Eye (tissue), 1 donor: ENCODE measurements around the gene MBD3.
"Not testable (repeated sequence)": the region's sequence is repeated elsewhere in the genome, so short reads cannot be mapped to it uniquely, and the experiment has no call there.

Experiments
- DNase-seq: peaks from one replicate; pipeline ENCODE4 v3.0.0-alpha.2; 2015

MBD3 gene

DNA sequence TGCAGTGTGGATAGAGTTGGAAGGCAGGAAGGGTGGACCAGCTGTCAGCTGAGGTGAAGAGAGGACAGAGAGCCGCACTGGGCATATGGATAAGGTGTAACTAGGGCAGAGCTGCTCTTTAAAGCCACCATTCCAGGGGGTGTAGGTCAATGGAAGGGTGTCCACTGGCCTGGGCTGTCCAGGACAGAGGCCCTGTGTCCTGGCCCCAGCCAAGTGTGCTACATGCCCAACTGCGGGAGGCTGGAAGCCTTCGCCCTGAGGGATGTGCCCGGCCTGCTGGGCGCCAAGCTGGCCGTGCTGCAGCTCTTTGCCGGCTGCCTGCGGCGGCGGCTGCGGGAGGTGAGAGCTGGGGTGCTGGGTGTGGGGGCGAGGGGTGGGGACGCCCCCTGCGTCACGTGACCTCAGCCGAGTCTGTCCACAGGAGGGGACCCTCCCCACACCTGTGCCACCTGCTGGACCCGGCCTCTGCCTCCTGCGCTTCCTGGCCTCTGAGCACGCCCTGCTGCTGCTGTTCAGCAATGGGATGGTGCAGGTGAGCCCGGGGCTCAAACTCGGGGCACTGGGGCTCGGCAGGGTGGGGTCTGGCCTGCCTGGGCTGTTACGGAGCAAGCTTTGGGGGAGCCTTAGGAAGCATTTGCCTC is 59.0 kb downstream of the MBD3 start:
- DNase-seq = no peak

DNA sequence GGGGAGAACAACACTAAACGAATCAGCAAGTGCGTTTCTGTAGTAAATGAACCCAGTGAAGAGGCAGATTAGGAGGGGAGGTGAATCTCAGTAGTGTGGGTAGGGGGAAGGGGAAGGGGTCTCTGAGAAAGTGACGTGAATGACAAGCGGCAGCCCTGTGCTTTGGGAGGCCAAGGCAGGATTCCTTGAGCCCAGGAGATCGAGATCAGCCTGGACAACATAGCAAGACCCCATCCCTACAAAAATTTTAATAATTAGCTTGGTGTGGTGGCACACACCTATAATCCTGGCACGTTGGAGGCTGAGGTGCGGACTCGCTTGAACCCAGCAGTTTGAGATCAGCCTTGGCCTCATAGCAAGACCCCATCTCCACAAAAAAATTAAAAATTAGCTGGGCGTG is 60.7 kb downstream of the MBD3 start:
- DNase-seq = no peak

DNA sequence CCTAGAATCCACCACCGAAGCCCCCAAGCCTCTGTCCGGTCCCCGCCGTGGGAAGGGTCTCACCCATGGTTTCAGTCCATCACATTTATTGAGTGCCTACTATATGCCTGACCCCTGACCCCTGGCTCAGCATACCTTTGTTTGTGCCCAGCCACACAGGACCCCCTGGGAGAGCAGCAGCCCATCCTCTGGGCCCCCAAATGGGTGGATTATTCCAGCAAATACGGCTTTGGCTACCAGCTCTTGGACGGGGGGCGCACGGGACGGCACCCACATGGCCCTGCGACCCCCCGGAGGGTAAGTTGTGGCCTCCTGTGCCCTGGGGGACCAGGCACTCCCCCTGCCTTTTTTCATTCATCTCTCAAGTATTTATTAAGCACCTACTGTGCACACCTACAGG is 61.1 kb downstream of the MBD3 start:
- DNase-seq = no peak

DNA sequence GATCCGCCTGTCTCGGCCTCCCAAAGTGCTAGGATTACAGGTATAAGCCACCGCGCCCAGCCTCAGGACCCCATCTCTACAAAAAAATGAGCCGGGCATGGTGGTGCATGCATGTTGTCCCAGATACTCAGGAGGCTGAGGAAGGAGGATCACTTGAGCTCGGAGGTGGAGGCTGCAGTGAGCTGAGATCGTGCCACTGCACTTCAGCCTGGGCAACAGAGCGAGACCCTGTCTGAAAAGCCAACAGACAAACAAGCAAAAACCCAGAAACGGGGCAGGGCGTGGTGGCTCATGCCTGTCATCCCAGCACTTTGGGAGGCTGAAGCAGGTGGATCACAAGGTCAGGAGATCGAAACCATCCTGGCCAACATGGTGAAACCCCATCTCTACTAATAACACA is 61.8 kb downstream of the MBD3 start:
- not testable (repeated sequence) for DNase-seq

DNA sequence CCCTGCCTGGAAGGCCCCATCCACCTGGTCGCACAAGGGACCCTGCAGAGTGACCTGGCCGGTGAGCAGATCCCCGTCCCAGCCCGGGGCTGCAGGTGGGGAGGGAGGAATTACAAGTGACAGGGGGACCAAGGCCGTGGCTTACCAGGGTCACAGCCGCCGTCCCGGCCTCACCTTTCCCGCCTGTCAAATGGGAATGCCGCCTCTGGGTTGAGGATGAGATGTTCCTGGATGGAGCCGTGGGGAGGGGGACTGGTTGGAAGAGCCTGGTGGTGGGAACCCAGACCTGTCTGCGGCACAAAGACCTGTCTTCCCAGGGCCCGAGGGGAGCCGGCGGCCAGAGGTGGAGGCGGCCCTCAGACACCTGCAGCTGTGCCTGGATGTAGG is 63.2 kb downstream of the MBD3 start:
- no peak for DNase-seq

- DNase-seq = no peak
Measured at GRCh38 chr19:1528596-1529429, 63.9 kb downstream of the MBD3 start.

DNA sequence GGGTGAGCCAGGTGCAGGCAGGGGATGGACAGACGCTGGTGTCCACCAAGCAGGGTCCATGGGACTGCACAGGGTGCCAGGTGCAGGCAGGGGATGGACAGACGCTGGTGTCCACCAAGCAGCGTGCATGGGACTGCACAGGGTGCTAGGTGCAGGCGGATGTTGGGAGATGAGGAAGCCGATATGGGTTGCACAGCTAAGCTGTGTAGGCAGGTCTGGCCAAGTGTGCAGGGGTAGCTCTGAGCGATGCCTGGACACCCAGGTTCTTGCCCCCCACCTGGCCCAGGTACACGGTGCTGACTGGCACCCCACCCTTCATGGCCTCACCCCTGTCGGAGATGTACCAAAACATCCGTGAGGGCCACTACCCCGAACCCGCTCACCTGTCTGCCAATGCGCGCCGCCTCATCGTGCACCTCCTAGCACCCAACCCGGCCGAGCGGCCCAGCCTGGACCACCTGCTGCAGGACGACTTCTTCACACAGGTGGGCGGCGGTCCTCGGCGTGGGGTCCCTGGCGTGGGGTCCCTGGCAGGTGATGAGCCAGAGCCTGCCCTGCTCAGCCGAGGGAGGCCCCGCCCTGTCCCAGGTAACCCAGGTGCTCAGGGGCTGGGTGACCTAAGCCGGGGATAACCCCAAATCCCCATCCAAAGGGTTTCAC is 64.9 kb downstream of the MBD3 start:
- DNase-seq = no peak

DNA sequence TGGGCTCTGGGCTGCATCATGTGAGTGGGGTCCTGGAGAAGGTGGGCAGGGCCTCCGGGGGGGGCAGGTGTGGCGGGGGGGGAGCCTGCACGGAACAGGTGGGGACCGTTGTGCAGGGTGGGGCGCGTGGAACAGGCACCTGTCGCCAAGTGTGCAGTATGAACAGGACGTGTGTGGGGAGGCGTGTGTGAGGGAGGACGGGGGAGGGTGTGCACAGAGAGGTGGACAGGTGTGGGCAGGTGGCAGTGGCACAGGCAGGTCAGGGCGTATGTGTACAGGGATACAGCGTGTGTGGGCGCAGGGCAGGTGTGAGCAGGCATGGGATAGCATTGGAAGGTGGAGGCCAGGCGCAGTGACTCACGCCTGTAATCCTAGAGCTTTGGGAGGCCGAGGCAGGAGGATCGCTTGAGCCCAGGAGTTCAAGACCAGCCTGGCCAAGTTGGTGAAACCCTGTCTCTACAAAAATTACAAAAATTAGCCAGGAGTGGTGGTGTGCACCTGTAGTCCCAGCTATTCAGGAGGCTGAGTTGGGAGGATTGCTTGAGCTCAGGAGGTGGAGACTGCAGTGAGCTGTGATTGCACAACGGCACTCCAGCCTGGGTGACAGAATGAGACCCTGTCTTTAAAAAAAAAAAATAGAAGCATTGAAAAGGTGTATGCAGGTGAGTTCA is 65.6 kb downstream of the MBD3 start:
- DNase-seq = no peak

DNA sequence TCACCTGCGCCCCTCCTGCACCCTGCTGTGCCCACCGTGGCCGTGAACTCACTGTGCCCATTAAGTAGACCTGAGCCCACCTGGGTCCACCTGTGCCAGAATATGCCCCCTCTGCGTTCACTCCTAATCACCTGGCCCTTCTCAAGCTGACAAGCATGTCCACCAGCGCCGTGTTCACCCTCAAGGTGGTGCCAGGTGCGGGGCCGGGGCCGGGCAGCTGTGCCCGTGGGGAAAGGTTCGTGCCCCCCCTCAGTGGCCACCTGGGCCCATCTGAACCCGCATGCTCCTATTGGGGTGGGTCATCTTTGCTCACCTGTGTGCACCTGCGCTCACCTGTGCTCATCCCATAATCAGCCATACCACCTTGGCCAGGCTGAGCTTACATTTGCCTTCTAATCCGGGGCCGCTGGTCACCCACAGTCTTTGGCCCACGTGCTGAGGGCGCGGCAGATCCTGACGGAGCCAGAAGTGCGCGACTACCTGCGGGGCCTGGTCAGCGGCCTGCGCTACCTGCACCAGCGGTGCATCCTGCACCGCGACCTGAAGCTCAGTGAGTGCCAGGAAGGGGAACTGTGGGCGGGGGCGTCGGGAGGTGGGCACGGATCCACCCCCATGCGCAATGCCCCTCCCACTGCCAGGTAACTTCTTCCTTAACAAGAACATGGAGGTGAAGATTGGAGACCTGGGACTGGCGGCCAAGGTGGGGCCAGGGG is 66.4 kb downstream of the MBD3 start:
- no peak for DNase-seq

- DNase-seq = no peak
Measured at GRCh38 chr19:1525343-1525742, 67.3 kb downstream of the MBD3 start.

GRCh38 chr19:1524972-1525325 is 67.7 kb downstream of the MBD3 start:
- DNase-seq = no peak

GRCh38 chr19:1524287-1524971 is 68.2 kb downstream of the MBD3 start:
- DNase-seq = peak; percentile 33
